COLO668 (cell line): Measurements from ENCODE around the gene C12orf76.
A peak's percentile ranks its signal among the peaks of the same experiment; 100 is the strongest.
"Not testable (repeated sequence)": the region's sequence is repeated elsewhere in the genome, so short reads cannot be mapped to it uniquely, and the experiment has no call there.

Experiments
- DNase-seq: peaks from one replicate; lab custom pipeline; 2025; ENCODE audit not compliant: unreplicated experiment; lab: John Stamatoyannopoulos, UW

C12orf76 gene

DNA sequence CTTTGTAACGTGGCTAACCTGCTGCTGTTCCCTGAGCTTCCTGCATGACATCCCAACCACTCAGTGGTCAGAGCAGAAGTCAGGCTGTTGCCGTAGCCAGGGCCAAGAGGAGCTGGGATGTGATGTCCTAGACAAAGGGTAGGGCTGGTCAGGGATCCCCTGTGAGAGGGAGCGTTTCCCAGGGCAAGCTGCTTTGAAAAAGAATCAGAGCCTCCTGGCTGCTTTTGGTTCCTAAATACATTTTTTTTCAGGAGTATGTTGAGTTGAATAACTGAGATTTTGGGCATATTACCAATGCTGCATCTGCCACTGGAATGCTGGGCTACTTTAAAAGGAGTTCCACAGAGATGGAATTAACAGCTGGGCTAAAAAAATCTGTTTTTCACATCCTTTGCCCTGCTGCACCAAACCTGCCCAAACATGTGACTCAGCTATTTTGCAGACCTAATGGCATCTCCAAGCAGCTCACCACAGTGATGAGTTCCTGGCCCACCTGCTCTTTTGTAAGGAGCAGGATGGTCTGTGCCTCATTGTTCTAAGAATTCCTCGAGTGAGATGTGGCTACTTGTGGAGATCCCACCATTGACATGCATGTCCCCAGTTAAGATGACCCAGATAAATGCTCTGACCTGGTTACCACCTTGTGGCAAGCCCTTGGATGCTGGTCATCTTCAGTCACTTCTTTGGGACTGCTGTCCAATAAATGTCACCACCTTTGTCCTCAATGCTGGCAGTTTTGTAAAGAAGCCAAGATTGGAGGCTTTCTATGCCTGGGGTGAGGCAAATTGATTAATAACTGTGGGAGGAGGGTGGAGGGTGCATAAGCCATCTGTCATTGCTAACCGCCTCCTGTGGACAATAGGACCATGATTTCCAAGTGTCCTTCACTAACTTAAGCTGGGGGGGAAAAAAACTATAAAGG, 25.0 kb downstream of the C12orf76 start:
- DNase-seq = no peak

DNA sequence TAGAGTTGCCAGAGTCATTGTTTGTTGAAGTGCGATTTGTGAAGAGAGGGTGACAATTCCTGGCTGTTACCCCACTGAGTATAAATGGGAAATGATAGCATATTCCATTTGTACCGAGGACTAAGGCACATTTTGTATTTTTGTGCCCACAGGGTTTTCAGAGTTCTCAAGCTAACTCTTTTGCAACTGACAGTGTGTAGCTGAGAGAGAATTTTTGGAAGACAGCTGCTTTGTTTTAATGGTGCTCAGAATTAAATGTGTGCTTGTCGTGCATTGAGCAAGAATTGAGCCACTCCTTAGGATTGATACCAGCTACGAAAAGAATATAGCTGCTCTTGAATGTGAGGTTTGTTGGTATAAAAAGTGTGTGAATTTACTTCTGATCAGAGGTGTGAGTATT, 27.4 kb downstream of the C12orf76 start:
- DNase-seq = no peak

DNA sequence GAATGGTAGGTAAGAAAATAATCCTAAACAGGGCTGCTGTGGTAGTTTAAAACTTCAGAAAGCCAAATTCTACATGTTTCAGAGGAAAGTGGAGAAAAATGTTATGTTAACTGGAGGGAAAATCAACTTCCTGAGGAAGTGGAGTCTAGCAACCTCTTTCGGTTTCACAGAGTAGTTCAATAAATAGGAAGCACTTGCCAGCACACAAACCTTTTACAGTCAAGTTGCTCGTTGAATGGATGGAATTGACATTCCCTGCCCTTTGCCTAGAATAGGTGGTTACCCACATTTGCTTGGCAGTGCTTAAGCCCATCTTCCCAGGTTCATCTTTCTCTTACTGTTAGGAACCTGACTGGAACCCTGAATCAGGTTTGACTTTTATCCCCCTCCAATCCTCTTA, 33.2 kb downstream of the C12orf76 start:
- DNase-seq = no peak

DNA sequence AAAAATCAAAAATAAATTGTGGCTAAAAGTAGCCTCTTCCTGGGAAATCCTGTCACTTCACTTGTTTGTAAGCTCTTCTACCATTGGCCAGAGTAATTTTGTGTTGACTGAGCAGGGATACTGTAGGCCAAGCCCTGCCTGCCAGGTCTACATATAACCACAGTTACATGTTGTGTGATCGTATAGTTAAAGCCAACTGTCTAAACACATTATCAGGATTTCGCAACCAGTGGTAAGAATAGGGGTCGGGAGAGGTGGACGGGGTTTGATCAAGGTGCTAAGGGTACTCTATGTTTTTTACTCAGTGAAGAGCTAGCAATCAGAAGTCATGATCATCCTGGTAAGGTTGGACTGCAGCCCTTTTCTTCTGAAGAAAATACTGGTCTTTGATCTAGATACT, 35.7 kb downstream of the C12orf76 start:
- DNase-seq = no peak

DNA sequence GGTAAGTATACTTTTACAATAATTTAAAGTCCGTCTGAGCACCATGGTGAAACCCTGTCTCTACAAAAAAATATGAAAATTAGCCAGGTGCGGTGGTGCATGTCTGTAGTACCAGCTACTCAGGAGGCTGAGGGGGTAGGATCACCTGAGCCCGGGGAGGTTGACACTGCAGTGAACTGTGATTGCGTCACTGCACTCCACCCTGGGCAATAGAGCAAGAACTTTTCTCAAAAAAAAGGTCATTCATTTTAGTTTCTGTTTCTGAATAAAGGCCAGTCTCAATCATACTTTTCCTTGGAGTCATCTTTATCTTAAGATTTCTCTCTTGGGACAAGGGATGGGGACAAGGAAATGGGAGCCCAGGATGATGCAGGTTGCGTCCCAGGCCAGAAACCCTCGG, 36.2 kb downstream of the C12orf76 start:
- no peak for DNase-seq

DNA sequence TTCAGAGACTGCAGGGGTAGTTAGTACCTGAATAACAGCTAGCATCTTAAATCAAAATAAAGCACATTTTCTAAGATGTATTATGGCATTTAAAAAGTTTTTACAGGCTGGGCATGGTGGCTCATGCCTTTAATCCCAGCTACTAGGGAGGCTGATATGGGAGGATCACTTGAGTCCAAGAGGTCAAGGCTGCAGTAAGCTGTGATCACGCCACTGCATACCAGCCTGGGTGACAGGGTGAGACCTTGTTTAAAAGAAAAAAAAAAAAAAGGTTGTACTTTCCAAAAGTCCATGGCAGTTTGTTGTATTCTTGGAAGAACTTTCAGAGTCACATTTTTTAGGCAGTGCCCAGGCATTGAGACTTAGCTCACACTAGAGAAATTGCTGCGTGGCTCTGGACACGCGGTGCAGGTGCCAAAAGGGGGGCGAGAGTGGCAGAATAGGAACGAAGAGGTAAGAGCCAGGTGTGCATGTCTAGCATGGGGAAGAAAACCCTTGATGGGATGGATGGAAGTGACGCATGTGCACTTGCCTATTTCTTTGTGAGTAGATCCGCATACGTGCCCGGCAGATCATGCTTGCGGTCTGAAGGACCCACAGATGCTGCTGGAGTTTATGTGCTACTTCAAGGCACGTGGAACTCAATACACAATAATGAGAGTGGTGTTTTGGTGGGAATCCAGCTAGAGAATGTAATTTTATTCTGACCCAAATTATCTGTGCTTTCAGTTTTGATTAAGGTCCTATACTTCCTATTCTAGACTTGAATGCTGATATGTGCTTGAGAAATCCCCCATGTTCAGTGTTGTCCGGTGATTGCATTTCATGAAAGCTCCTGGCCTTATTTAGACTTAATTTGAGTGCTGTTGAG, 37.2 kb downstream of the C12orf76 start:
- DNase-seq = no peak

DNA sequence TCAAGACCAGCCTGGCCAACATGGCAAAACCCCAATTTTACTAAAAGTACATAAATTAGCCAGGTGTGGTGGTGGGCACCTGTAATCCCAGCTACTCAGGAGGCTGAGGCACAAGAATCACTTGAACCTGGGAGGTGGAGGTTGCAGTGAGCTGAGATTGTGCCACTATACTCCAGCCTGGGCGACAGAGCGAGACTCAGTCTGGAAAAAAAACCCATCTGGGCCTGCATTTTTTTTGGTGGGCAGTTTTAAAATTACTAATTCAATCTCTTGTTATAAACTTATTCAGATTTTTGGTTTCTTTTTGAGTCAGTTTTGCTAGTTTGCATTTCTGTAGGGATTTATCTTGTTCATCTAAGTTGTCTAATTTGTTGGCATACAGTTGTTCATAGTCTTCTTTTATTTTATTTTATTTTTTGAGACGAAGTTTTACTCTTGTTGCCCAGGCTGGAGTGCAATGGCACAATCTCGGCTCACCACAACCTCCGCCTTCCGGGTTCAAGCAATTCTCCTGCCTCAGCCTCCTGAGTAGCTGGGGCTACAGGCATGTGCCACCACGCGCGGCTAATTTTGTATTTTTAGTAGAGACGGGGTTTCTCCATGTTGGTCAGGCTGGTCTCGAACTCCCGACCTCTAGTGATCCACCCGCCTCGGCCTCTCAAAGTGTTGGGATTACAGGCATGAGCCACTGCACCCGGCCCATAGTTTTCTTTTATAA, 39.5 kb downstream of the C12orf76 start:
- DNase-seq = not testable (repeated sequence)

DNA sequence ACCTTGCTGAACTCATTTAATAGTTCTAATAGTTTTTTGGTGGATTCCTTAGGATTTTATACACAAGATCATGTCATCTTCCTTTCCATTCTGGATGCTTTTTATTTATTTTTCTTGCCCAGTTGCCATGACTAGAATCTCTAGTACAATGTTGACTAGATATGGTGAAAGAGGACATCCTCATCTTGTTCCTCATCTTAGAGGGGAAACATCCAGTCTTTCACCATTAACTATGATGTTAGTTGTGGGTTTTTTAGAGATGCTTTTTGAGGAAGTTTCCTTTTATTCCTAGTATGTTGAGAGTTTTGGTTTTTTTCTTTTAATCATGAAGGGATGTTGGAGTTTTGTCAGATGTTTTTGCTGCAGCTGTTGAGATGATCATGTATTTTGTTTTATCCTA, 40.4 kb downstream of the C12orf76 start:
- DNase-seq = no peak

DNA sequence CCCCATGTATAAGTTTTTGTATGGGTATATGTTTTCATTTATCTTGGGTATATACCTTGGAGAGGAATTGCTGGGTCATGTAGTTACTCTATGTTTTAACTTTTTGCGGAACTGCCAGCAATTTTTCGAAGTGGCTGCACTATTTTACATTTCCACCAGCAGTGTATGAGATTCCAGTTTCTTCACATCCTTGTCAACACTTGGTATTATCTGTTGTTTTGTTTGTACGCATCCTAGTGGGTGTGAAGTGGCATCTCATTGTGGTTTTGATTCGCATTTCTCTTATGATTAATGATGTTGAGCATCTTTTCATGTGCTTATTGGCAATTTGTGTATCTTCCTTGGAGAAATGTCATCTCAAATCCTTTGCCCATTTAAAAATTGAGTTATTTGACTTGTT, 42.2 kb downstream of the C12orf76 start:
- no peak for DNase-seq

DNA sequence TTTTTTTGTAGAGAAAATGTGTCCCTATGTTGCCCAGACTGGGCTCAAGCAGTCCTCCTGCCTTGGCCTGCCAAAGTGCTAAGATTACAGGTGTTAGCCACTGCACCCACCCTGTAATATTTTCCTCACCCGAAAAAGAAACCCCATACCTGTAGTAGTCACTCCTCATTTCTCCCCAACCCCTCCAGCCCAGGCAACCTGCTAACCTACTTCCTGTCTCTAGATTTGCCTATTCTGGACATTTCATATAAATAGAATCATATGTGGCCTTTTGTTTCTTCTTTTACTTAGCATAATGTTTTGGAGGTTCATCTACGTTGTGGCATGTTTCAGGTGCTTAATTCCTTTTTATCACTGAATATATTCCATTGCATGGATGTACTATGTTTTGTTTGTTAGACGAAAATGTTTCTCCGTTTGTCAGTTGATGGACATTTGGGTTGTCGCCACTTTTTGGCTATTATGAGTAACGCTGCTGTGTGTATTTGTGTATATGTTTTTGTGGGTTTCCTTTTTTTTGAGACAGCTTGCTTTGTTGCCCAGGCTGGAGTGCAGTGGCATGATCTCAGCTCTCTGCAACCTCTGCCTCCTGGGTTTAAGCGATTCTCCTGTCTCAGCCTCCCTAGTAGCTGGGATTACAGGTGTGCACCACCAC, 42.9 kb downstream of the C12orf76 start:
- no peak for DNase-seq

DNA sequence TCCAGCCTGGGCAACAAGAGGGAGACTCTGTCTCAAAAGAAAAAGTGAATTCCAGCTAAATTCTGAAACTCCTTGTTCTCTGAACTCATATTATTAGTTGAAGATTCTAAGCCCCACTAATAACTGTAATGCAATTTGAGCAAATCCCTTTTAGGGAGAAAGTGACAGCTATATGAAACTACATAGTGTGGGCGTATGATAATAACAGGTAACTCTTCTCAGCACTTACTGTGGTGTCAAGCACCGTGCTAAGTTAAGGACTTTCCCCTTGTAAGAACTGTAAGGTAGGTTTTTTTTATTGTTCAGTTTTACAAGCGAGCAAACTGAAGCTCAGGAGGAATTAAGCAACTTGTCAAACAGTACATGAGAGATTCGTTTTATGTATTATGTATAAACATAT, 43.7 kb downstream of the C12orf76 start:
- no peak for DNase-seq

DNA sequence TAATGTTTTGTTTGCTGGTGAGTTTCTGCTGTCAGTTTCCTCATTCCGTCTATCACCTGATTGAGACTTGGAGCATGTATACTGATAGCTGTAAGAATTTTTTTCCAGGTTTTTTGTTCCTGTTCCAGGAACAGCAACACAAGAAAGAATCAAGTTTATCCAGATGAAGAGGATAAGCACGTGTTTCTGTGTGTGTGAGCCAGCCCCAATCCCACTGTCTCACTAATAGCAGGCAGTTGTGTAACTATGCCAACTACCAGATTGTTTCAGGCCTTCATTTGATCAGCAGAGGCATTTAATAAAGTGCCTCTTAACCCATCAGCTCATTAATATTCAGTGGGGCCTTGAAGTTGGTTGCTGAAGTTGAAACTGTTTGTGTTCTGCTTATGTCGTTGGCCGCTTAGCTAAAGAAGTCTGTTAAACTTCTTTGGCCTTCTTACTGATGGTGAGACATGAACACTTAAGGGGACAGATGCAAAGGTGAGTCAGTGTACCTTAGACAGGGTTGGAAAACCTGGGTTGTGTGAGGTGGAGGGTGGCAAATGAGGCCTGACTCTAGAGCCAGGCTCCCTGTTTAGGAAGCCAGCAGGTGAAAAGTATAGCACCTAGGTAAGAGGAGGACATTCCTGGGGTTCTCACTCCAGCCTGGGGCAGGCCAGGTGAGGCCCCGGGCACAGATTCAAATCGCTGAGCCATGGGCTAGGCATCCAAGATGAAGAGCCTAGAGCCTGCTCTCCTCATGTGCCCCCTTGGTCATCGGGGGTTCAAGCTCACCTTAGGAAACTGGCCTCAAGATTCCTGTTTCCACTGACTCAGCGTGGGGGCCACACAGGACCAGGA, 45.4 kb downstream of the C12orf76 start:
- no peak for DNase-seq

DNA sequence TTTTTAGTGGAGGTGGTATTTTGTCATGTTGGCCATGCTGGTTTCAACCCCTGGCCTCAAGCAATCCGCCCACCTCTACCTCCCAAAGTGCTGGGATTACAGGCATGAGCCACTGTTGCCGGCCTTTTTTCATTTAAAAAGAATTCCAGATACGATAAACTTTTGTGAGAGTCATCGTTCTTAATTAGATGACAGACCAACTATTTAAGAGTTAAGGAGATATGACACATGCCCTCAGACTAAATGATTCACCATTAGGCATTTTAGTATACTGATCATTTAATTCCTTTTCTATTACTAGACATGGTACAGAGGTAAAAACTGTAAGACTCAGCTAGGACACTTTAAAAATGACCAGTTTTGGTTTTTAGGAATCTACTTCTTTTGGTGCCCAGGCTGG, 46.7 kb downstream of the C12orf76 start:
- no peak for DNase-seq

DNA sequence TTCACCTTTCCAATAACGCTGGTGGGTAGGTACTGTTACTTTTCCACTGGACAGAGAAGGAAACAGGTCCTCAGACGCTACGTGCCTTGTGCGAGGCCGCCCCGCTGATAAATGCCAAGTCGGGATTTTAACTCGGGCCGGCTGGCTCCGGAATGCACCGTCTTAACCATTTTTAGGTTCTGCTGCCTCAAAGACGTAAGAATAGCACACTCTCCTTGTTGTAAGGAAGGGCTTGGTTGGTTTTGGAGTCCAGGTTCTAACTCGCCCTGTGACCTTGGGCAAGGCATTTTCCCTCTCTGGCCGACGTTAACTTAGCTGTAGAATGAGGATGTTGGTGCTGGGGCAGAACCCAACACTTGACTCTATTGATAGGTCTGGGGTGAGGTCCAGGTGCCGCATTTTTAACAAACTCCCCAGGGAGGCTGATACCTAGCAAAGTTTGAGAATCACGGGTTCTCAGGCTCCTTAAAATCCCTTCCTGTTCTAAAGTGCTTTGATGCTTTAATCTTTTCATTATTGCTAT, 48.3 kb downstream of the C12orf76 start:
- DNase-seq = peak; percentile 15

DNA sequence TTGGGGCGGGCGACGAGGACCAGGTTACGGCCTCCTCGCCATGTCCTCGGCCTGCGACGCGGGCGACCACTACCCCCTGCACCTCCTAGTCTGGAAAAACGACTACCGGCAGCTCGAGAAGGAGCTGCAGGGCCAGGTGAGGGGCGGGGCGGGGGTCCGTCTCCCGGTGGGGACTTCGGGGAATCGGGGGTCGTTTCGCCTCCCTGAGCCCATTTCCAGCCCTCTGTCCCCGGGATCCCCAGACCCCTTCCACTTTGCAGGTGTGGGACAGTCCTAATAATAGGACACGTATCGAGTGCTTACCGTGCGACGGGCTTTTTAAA, 48.7 kb downstream of the C12orf76 start:
- no peak for DNase-seq

DNA sequence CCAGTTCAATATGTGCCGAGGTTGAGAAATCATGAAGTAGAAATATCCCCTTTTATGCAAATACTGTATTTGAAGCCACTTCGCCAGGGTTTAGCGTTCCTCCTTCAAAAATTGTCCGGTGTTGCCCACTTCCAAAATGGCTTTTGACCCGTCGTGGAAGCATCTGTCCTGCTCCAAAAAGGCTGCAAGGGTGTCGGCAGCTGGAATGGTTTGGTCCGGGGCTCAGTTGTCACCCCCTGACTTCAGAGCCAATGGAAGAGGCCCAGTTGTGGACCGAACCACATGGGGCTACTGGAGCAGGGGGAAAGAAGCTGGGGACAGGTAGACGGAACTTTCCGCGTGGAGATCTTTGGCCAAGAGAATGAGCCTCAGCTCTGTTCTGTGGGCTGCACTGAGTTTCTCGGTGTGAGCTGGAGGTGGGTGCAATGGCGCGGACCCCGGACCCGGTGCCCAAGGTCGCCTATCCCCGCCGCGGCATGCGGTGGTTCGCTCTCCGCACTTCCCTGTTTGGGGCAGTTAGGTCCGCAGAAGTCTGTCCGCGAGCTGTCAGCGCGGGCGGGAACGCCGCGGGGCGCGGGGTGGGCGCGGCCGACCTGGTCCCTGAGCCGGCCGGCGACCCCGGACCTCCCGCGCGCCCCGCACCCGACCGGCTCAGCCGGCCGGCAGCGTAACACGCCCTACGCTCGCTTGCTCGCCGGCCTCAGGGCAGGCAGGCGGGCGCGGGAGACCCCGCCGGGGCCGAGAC, 49.2 kb downstream of the C12orf76 start, which contains the start of gene ANKRD13A:
Gene ANKRD13A, plus strand, starts transcription at position 527 of the 745 bp plus-strand sequence. CDS start 259 bp downstream, outside the sequence.
- peak; percentile 92 for DNase-seq

DNA sequence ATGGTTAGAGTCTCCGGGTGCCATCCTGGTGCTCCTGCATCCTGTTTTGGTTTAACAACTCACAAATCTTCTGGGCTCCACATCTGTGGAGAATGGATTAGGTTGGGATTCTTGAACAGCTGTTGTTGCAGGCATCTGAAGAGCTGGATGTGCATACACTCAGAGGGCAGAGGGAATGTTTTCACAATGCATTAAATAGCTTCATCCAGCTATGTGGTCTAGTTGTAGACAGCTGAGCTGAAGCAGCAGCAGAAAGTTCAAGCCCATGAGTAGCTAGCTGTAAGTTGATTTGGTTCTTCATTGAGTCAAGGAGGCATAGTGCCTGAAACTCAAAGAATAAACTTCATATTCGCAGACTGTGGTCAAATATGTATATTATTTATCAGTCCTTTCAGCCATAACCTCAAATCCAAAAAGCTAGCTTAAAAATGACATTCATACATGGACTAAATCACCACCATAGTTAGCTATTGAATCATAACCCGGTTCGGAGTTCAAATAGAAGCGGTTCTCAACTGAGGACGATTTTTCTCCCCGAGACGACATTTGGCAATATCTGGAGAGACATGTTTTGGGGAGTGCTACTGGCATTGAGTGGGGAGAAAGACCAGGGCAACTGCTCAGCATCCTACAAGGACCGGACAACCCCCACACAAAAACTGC, 50.0 kb downstream of the C12orf76 start:
- DNase-seq = no peak

DNA sequence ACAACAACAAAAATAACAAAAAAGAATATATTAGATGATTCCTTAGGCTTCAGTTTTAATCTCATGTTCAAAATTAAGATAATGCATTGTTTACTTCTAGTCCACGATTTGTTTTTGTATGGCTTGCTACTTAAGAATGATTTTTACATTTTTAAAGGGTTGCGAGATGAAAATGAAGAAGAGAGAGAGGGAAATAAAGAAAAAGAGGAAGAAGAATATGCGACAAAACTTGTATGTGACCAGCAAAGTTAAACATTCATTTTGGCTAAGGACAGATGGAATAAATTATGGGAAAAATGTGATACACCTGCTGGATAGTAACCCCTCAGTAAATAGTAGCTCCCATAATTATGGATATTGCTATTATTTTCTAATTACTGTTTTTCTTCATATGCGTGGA, 50.9 kb downstream of the C12orf76 start:
- no peak for DNase-seq

DNA sequence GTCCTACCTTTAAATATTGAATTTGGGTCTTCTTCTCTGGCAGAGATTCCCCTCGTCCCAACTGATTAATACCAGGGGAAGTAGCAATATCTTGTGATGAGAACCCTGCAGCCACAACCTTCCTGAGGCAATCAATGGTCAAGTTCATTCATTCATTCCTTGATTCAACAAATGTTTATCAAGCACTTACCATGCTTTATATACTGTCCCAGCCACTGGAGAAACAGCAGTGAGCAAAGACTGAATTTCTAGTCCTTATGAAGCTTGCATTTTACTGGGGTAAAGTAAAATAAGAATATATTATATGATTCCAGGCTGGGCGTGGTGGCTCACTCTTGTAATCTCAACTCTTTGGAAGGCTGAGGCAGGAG, 51.9 kb downstream of the C12orf76 start:
- no peak for DNase-seq
